HG02840 (cell line): Measurements from ENCODE around the gene MYO18B.

Source experiments
- ATAC-seq: cut with Tn5 transposase; IDR thresholded peaks from one replicate; pipeline ENCODE4 v1.9.1; 2021; ENCODE audit warnings: mild to moderate bottlenecking, moderate library complexity, moderate number of reproducible peaks; ENCODE audit not compliant: unreplicated experiment, low FRiP score

Gene MYO18B

GRCh38 chr22:26068571-26068970 lies 326.6 kb downstream of the MYO18B start:
- ATAC-seq: no peak

- ATAC-seq: no peak
Observed at GRCh38 chr22:26072621-26073020, 330.6 kb downstream of the MYO18B start.

- ATAC-seq: no peak
Observed at GRCh38 chr22:26075251-26075650, 333.3 kb downstream of the MYO18B start.

DNA sequence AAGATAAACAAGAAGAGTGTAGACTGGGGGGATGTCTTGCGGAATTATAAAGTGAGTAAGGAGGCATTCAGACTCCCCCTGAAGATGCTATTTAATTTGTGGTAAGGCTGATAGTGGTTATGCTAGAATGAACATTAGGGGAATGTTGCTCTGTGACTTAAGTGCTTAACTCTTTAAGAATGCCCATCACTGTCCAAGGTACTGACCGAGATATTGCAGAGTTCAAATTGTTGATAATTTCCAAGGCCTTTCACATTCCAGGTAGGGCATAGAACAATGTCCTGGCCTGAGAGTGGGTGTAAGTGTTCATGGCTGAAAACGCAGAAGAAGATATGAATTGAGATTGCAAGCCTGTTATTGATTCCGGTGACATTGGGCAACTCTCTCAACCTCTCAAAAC lies 337.0 kb downstream of the MYO18B start:
- no peak for ATAC-seq
